Neural cell (in vitro differentiated cells): ENCODE measurements around the gene NR2C2.

ENCODE experiments used
- EP300 ChIP-seq: fragments of 450-650 bp; conservative IDR thresholded peaks from 2 replicates; pipeline ENCODE4 v1.6.1; 2014; ENCODE audit warnings: antibody characterized with exemption, mild to moderate bottlenecking, moderate library complexity; ENCODE audit not compliant: poor library complexity, severe bottlenecking
- EZH2 ChIP-seq: fragments of 200-600, 300-800 bp; shearing (Covaris generic), sonication (generic); IDR thresholded peaks from 2 replicates; pipeline ENCODE4 v1.6.1; 2014; ENCODE audit warnings: antibody characterized with exemption, low read length, borderline replicate concordance, mild to moderate bottlenecking; ENCODE audit not compliant: insufficient read depth, poor library complexity, severe bottlenecking
- MXI1 ChIP-seq: fragments of 450-650 bp; conservative IDR thresholded peaks from 2 replicates; pipeline ENCODE4 v1.6.1; 2014; ENCODE audit warnings: antibody characterized with exemption, mild to moderate bottlenecking; ENCODE audit not compliant: poor library complexity, severe bottlenecking
- POLR2AphosphoS5 ChIP-seq: IDR thresholded peaks from 2 replicates; pipeline ENCODE4 v1.6.1; 2012
- RAD21 ChIP-seq: fragments of 450-650 bp; conservative IDR thresholded peaks from 2 replicates; pipeline ENCODE4 v1.6.1; 2014; ENCODE audit warnings: antibody characterized with exemption, mild to moderate bottlenecking, moderate library complexity
- SMC3 ChIP-seq: fragments of 450-650 bp; conservative IDR thresholded peaks from 2 replicates; pipeline ENCODE4 v1.6.1; 2014; ENCODE audit warnings: antibody characterized with exemption, mild to moderate bottlenecking, moderate library complexity; ENCODE audit not compliant: poor library complexity
- TAF1 ChIP-seq: IDR thresholded peaks from 2 replicates; pipeline ENCODE4 v1.6.1; 2012; ENCODE audit warnings: low read depth
- TF ChIP-seq, protein P1 (sequence below): fragments of 450-650 bp; IDR thresholded peaks from 2 replicates; pipeline ENCODE4 v1.5.1; 2014; ENCODE audit warnings: antibody characterized with exemption, mild to moderate bottlenecking, moderate library complexity; ENCODE audit not compliant: poor library complexity, severe bottlenecking

DNA sequence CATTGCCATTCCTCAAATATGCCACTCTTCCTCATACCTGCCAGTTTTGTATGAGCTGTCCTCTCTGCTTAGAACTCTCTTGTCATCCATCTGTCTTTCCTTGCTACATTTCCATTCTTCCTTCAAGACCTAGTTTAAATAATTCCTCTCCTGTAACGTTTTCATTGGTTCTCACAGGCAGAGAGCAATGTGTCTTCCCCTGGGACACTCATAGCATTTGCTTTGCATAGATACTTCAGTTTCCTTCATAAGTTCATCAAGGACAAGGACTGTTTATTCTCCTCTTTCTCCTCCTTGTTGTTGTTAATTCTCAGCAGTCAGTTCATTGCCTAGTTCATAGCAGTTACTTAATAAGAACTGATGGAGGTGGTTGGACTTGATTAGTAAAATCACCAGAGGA is 10.5 kb downstream of the NR2C2 start:
- TF ChIP-seq, protein P1, sequence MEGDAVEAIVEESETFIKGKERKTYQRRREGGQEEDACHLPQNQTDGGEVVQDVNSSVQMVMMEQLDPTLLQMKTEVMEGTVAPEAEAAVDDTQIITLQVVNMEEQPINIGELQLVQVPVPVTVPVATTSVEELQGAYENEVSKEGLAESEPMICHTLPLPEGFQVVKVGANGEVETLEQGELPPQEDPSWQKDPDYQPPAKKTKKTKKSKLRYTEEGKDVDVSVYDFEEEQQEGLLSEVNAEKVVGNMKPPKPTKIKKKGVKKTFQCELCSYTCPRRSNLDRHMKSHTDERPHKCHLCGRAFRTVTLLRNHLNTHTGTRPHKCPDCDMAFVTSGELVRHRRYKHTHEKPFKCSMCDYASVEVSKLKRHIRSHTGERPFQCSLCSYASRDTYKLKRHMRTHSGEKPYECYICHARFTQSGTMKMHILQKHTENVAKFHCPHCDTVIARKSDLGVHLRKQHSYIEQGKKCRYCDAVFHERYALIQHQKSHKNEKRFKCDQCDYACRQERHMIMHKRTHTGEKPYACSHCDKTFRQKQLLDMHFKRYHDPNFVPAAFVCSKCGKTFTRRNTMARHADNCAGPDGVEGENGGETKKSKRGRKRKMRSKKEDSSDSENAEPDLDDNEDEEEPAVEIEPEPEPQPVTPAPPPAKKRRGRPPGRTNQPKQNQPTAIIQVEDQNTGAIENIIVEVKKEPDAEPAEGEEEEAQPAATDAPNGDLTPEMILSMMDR = no peak
- no peak for TF ChIP-seq POLR2AphosphoS5
- no peak for TF ChIP-seq EZH2
- no peak for TF ChIP-seq SMC3
- TF ChIP-seq MXI1 = no peak
- peak; percentile 78 for TF ChIP-seq EP300
- no peak for TF ChIP-seq TAF1
- TF ChIP-seq RAD21 = no peak
